ENCODE results near the gene CBY1.
"Not testable (repeated sequence)": the region's sequence is repeated elsewhere in the genome, so short reads cannot be mapped to it uniquely, and the experiment has no call there.

The CBY1 gene

GRCh38 chr22:38656256-38657044, at the start of gene CBY1, which contains the start of gene FAM227A:
TSS of gene CBY1 (plus strand) at chr22:38656638. CDS start at chr22:38668055, 11,417 bp downstream.
TSS of gene FAM227A (minus strand) at chr22:38656392. CDS start at chr22:38650168, 6,224 bp downstream.
- peak; percentile 94 for DNase-seq

- DNase-seq: no peak
These were observed 48.8 kb upstream of the CBY1 start for GRCh38 chr22:38607680-38608079.

GRCh38 chr22:38608992-38609750, 47.3 kb upstream of the CBY1 start:
- DNase-seq: no peak

- DNase-seq: peak; percentile 61
These were observed 46.2 kb upstream of the CBY1 start for GRCh38 chr22:38610234-38610633.

GRCh38 chr22:38611559-38611958, 44.9 kb upstream of the CBY1 start:
- no peak for DNase-seq

GRCh38 chr22:38612217-38613006, 44.0 kb upstream of the CBY1 start:
- DNase-seq: no peak

GRCh38 chr22:38613588-38613987, 42.9 kb upstream of the CBY1 start:
- DNase-seq: no peak

- no peak for DNase-seq
These were observed 41.9 kb upstream of the CBY1 start for GRCh38 chr22:38614332-38615063.

GRCh38 chr22:38615064-38615405, 41.4 kb upstream of the CBY1 start:
- DNase-seq: not testable (repeated sequence)

GRCh38 chr22:38618258-38618657, 38.2 kb upstream of the CBY1 start:
- no peak for DNase-seq

- DNase-seq: no peak
These were observed 37.8 kb upstream of the CBY1 start for GRCh38 chr22:38618682-38619081.

- DNase-seq: no peak
These were observed 33.1 kb upstream of the CBY1 start for GRCh38 chr22:38623351-38623750.

- DNase-seq: no peak
These were observed 28.0 kb upstream of the CBY1 start for GRCh38 chr22:38628444-38628843.

- no peak for DNase-seq
These were observed 27.3 kb upstream of the CBY1 start for GRCh38 chr22:38629108-38629507.

- DNase-seq: no peak
These were observed 24.7 kb upstream of the CBY1 start for GRCh38 chr22:38631724-38632123.

GRCh38 chr22:38632528-38632927, 23.9 kb upstream of the CBY1 start:
- DNase-seq: no peak

- no peak for DNase-seq
These were observed 18.2 kb upstream of the CBY1 start for GRCh38 chr22:38638216-38638615.

GRCh38 chr22:38638728-38639127, 17.7 kb upstream of the CBY1 start:
- no peak for DNase-seq

- no peak for DNase-seq
These were observed 14.9 kb upstream of the CBY1 start for GRCh38 chr22:38641476-38642040.

- DNase-seq: not testable (repeated sequence)
These were observed 12.2 kb upstream of the CBY1 start for GRCh38 chr22:38644245-38644644.

- DNase-seq: no peak
These were observed 11.0 kb upstream of the CBY1 start for GRCh38 chr22:38645430-38645829.

- no peak for DNase-seq
These were observed 6.5 kb upstream of the CBY1 start for GRCh38 chr22:38649841-38650522.

All from islet precursor cell (in vitro differentiated cells).